Activated CD4-positive, alpha-beta T cell treated with anti-CD3 and anti-CD28 coated beads, Interleukin-2, amount 10 ng/mL, durations not matched to agents 7 days and 5 days (primary cell): Measurements from ENCODE around the gene PPP3R2. TPM values are rescaled to one million over a fixed set of nuclear protein-coding genes. Genes with fewer than 3 reads are reported as not detected.
"Not testable (repeated sequence)": the region's sequence is repeated elsewhere in the genome, so short reads cannot be mapped to it uniquely, and the experiment has no call there.

Source experiments
- CTCF ChIA-PET: fragments of 350-600 bp; sonication (Branson Sonifier 250); formaldehyde crosslinking; loops from one replicate; lab custom pipeline; 2021; ENCODE audit warnings: antibody characterized with exemption; lab: Charles Lee
- POLR2A ChIA-PET: fragments of 350-600 bp; sonication (Branson Sonifier 250); formaldehyde crosslinking; loops from one replicate; lab custom pipeline; 2021; ENCODE audit warnings: antibody characterized with exemption; lab: Charles Lee
- DNase-seq: peaks from one replicate; pipeline ENCODE4 v3.0.0-alpha.2; 2020
- H3K27ac Mint-ChIP-seq: one replicate; pipeline ENCODE4 v1.8.0; 2021; ENCODE audit warnings: mild to moderate bottlenecking, moderate library complexity, mixed read lengths
- H3K27me3 Mint-ChIP-seq: one replicate; pipeline ENCODE4 v1.8.0; 2021; ENCODE audit warnings: mixed read lengths
- H3K36me3 Mint-ChIP-seq: one replicate; pipeline ENCODE4 v1.8.0; 2021; ENCODE audit warnings: low read depth, mixed read lengths
- H3K4me1 Mint-ChIP-seq: one replicate; pipeline ENCODE4 v1.8.0; 2021; ENCODE audit warnings: mixed read lengths
- H3K4me3 Mint-ChIP-seq: one replicate; pipeline ENCODE4 v1.8.0; 2021; ENCODE audit warnings: mild to moderate bottlenecking, moderate library complexity, mixed read lengths
- H3K9me3 Mint-ChIP-seq: one replicate; pipeline ENCODE4 v1.8.0; 2021; ENCODE audit warnings: mixed read lengths
- total RNA-seq, 2 experiments: library from RNA; stranded (reverse); gene quantifications; one replicate each; pipeline ENCODE4 v1.2.3, GENCODE V29; 2021

PPP3R2 gene
- total RNA-seq, 2 experiments from 2014 or later, result not detected

DNA sequence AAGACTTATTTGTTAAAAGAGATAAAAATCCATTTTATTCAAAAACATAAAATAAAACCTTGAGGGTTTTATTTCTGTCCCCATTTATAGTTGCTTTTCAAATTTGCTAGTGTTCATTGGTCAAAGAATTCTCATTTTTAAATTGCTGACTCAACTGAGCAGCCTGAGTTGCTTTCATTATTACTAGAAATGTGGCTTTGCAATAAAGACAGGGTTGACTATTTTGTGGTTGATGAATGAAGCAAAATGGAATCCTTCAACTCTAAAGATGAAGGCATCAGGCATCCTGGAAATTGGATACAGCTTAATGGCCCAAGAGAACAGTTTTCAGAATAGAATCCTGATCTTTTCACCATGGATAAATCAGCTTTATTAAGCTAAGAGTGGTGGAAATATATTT, 23.9 kb upstream of the PPP3R2 start:
- Mint-ChIP-seq H3K4me3 (no peak overlapping the region), H3K4me1 (no peaks in the 10 kb centered on the region), H3K27me3 (no peaks in the 10 kb centered on the region), H3K36me3 (no peaks in the 10 kb centered on the region), H3K27ac (no peak overlapping the region), H3K9me3 (no peaks in the 10 kb centered on the region)
- POLR2A ChIA-PET, result no interaction called here
- DNase-seq, result no peak
- CTCF ChIA-PET, result no interaction called here

- H3K4me1 Mint-ChIP-seq, result no peaks in the 10 kb centered on the region
- POLR2A ChIA-PET, result no interaction called here
Observed at GRCh38 chr9:101605547-101605946, 10.8 kb upstream of the PPP3R2 start.

GRCh38 chr9:101604296-101604695, 9.5 kb upstream of the PPP3R2 start:
- POLR2A ChIA-PET, result no interaction called here
- Mint-ChIP-seq H3K36me3 (no peaks in the 10 kb centered on the region), H3K9me3 (no peaks in the 10 kb centered on the region), H3K4me1 (no peaks in the 10 kb centered on the region), H3K27me3 (peaks cover 11% of the 10 kb centered on the region), H3K27ac (no peak overlapping the region), H3K4me3 (no peak overlapping the region)
- CTCF ChIA-PET, result no interaction called here
- DNase-seq, result no peak

More at GRCh38 chr9:101605547-101605946, 10.8 kb upstream of the PPP3R2 start:
- no peak overlapping the region for H3K27ac Mint-ChIP-seq
- H3K36me3 Mint-ChIP-seq, result no peaks in the 10 kb centered on the region
- peaks cover 7% of the 10 kb centered on the region for H3K27me3 Mint-ChIP-seq
- H3K4me3 Mint-ChIP-seq, result no peak overlapping the region
- CTCF ChIA-PET, result no interaction called here
- no peaks in the 10 kb centered on the region for H3K9me3 Mint-ChIP-seq
- DNase-seq, result no peak

DNA sequence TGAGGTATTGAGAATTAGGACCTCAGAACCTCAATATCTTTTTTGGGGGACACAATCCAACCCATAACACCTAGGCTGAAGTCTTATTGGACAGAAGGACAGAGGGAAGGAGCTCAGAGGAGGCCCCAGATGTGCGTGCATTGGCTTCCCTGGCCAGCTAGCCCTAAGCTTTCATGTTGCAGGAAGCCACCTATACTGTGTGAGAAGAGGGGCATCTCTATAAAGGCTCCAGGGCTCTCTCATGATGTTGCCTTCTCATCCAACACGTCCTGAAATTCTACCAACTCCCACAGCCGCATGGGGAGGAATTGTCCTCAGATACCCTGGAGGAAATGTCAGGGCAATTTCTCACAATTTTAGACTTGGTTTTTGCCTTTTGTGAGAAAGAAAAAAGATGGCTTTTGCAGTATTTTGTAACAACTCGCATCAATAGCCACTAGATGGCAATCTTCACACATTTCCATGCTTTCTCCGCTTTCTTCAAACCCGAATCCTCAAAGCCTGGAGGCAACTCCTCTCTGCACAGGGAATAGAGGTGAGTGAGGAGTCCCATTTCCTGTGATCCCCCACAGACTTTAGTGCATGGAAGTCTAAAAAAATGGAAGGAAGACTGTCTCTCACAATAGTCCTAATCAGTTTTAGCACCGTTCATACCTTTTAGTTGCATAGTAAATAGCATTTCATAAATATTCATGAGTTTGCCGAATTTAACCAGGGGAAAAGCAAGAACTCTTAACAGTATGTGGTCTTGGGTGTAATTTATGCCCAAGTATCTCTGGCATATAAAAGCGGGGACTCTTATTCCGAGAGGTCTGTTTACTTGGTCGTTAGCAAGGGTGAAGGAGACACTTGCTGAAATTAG, 7.4 kb upstream of the PPP3R2 start:
- Mint-ChIP-seq H3K9me3 (no peaks in the 10 kb centered on the region), H3K27me3 (peaks cover 11% of the 10 kb centered on the region), H3K36me3 (no peaks in the 10 kb centered on the region), H3K4me1 (no peaks in the 10 kb centered on the region), H3K27ac (no peak overlapping the region), H3K4me3 (no peak overlapping the region)
- DNase-seq, result peak; percentile 12
- POLR2A ChIA-PET, result no interaction called here
- CTCF ChIA-PET, result interaction anchor here (1.0 kb wide), 1 partner anchor 9 kb away, joined by 4 read pairs; no protein-coding TSS in a partner anchor

GRCh38 chr9:101593345-101593744, 1.4 kb downstream of the PPP3R2 start:
- Mint-ChIP-seq H3K27me3 (no peaks in the 10 kb centered on the region), H3K9me3 (no peaks in the 10 kb centered on the region), H3K27ac (no peak overlapping the region), H3K4me1 (no peaks in the 10 kb centered on the region), H3K4me3 (no peak overlapping the region), H3K36me3 (no peaks in the 10 kb centered on the region)
- DNase-seq, result no peak
- POLR2A ChIA-PET, result no interaction called here
- CTCF ChIA-PET, result interaction anchor here (1.3 kb wide), 1 partner anchor 8 kb away, joined by 4 read pairs; no protein-coding TSS in a partner anchor

GRCh38 chr9:101592788-101593187, 2.0 kb downstream of the PPP3R2 start:
- Mint-ChIP-seq H3K4me3 (no peak overlapping the region), H3K9me3 (no peaks in the 10 kb centered on the region), H3K4me1 (no peaks in the 10 kb centered on the region), H3K27me3 (no peaks in the 10 kb centered on the region), H3K27ac (no peak overlapping the region), H3K36me3 (no peaks in the 10 kb centered on the region)
- ChIA-PET POLR2A (no interaction called here), CTCF (interaction anchor here (1.3 kb wide), 1 partner anchor 9 kb away, joined by 4 read pairs; no protein-coding TSS in a partner anchor)
- no peak for DNase-seq

DNA sequence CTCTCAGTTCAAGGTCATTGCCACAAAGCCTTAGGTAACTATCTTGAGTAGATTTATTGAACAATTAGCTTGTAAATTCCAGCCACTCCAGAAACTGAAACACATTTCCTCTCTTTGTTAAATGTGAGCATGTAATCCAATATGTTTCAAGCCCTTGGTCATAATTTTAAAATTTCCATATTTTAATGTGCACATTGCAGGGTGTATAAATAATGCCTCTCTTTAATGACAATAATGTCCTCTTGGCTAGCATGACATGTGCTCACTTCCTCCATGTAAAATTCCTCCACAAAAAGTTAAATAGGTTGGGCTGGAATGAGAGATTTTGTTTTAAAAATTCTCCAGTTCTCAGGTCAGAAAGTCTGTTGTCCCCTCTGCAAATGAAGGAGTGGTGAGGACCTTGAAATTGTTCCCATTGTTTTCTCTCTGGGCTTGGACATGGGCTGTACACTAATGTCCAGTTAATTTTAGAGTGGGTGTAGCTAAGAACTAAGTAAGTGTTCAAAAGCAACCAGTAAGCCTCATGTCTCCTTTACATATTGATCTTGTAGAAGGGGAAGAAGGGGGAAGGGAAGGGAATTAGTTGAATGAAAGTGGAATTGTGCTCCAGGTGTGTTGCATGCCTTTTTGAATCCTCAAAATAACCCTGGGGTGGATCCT, 2.9 kb downstream of the PPP3R2 start:
- no peak for DNase-seq
- Mint-ChIP-seq H3K9me3 (no peaks in the 10 kb centered on the region), H3K27me3 (no peaks in the 10 kb centered on the region), H3K4me3 (no peak overlapping the region), H3K36me3 (no peaks in the 10 kb centered on the region), H3K27ac (no peak overlapping the region), H3K4me1 (peaks cover 2% of the 10 kb centered on the region)
- ChIA-PET CTCF (no interaction called here), POLR2A (no interaction called here)

GRCh38 chr9:101590901-101591300, 3.9 kb downstream of the PPP3R2 start:
- no peak for DNase-seq
- ChIA-PET POLR2A (no interaction called here), CTCF (no interaction called here)
- H3K27me3 Mint-ChIP-seq, result no peaks in the 10 kb centered on the region
- peaks cover 3% of the 10 kb centered on the region for H3K9me3 Mint-ChIP-seq
- H3K4me1 Mint-ChIP-seq, result peaks cover 13% of the 10 kb centered on the region
- no peak overlapping the region for H3K27ac Mint-ChIP-seq
- H3K4me3 Mint-ChIP-seq, result no peak overlapping the region
- H3K36me3 Mint-ChIP-seq, result no peaks in the 10 kb centered on the region

DNA sequence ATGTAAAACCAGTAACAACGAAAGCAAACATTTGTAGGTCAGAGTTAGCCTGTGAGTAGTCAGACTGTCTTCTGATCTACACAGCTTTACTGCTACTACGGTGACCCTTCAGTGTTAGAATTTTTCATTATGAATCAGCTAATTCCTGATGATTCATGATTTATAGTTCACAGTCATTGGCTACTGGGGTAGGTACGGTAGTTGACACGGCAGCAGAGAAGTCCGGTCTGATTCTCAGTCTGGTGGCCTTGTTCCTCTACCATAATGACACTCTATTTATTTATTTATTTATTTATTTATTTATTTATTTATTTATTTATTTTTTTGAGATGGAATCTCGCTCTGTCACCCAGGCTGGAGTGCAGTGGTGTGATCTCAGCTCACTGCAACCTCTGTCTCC, 4.7 kb downstream of the PPP3R2 start:
- peaks cover 20% of the 10 kb centered on the region for H3K4me1 Mint-ChIP-seq
- H3K27ac Mint-ChIP-seq, H3K4me3 Mint-ChIP-seq, H3K36me3 Mint-ChIP-seq, POLR2A ChIA-PET, DNase-seq, H3K9me3 Mint-ChIP-seq, H3K27me3 Mint-ChIP-seq: not testable (repeated sequence)
- CTCF ChIA-PET, result interaction anchor here (0.6 kb wide), 1 partner anchor 129 kb away, joined by 3 read pairs; no protein-coding TSS in a partner anchor

DNA sequence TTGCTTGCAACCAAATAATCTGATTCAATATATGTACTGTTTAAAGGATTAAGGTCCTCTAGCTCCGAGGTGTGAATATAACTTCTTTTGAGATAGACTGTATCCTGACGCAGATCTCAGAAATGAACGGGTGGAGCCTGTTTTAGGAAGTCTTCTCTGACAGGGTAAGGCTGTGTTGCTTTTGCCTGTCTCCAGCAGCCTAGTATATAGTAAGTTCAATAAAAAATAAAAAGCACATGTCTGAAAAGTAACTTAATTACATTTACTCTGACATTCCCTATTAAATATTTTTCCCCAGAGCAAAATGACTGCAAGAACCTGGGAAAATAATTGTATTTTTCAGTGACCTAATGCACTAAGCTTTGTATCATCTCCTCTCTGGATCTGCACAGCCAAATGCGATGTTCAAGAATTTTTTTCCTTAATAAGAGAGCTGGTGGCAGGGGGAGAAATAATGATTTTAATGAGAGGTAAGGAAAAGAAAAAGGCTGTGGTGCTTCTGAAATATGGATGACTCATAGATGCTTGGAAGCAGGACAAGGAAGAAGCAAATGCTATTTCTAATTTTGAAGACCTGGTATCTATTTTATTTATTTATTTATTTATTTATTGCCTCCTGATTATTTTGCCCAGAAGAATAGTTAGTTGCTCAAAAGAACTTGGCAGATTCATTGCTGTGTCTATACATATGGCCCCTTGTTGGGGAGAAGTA, 7.3 kb downstream of the PPP3R2 start:
- ChIA-PET CTCF (no interaction called here), POLR2A (interaction anchor here (0.6 kb wide), 1 partner anchor 18 kb away, joined by 4 read pairs; no protein-coding TSS in a partner anchor)
- Mint-ChIP-seq H3K36me3 (peaks cover 4% of the 10 kb centered on the region), H3K4me3 (no peak overlapping the region), H3K27ac (no peak overlapping the region), H3K9me3 (peaks cover 11% of the 10 kb centered on the region), H3K27me3 (no peaks in the 10 kb centered on the region), H3K4me1 (peaks cover 21% of the 10 kb centered on the region)
- no peak for DNase-seq

DNA sequence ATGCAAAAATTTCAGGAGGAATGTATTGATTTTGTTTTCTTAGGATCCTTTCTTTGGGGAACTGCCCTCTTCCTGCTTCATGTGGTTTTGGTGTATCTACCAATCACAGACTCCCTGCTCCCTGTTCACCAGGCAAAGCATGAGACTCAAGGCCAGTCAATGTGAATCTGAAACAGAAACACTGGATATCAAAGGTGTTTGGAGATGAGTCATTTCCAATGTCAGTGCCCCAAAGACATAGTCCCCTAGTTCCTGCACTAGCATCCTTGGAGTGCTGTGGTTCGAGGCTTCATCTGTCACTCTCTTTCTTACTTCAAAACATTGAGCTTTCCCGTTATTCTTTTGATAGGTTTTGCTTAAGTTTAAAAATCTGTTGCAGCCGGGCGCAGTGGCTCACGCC, 8.1 kb downstream of the PPP3R2 start:
- ChIA-PET POLR2A (no interaction called here), CTCF (interaction anchor here (0.7 kb wide), 1 partner anchor 53 kb away, joined by 3 read pairs; no protein-coding TSS in a partner anchor)
- Mint-ChIP-seq H3K27me3 (no peaks in the 10 kb centered on the region), H3K4me1 (peaks cover 21% of the 10 kb centered on the region), H3K36me3 (peaks cover 4% of the 10 kb centered on the region), H3K4me3 (no peak overlapping the region), H3K9me3 (peaks cover 11% of the 10 kb centered on the region), H3K27ac (peak overlapping the region; percentile 68)
- peak; percentile 57 for DNase-seq

DNA sequence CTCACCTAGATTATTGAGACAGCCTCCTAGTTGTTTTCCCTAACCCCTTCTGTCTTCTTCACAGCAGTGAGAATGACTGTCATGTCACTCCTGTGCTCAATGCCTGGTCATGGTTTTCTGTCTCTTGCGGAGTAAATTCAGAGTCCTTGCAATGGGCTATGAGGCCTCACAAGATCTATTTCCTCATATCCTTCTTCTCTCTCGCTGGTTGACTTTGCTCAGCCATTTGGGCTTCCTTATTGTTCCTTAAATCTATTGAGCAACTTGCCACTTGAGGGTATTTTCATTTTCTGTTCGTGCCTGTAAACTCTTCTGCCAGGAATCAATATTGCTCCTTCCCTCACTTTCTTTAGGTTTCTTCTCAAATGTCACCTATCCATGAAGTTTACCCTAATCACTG, 9.0 kb downstream of the PPP3R2 start:
- Mint-ChIP-seq H3K27me3 (no peaks in the 10 kb centered on the region), H3K4me1 (peaks cover 21% of the 10 kb centered on the region), H3K4me3 (no peak overlapping the region), H3K36me3 (peaks cover 4% of the 10 kb centered on the region), H3K27ac (no peak overlapping the region), H3K9me3 (peaks cover 11% of the 10 kb centered on the region)
- ChIA-PET POLR2A (no interaction called here), CTCF (interaction anchor here (0.7 kb wide), 1 partner anchor 52 kb away, joined by 3 read pairs; no protein-coding TSS in a partner anchor)
- no peak for DNase-seq
